ENCODE data around the gene BNC2.

GRCh38 chr9:16524823-16525222 lies 345.6 kb downstream of the BNC2 start:
- no peak for TF ChIP-seq CTCF (IDR thresholded peaks at IDR 0.05)
- no peak for TF ChIP-seq TCF7L2 (IDR thresholded peaks at IDR 0.05; ENCODE audit: low read depth, low read length)
- no peak for TF ChIP-seq REST (IDR thresholded peaks at IDR 0.05; ENCODE audit: insufficient read depth in 1 of 2, low read depth in 2 of 2, low read length in 1 of 2)
- no peak for TF ChIP-seq POLR2AphosphoS5 (IDR thresholded peaks at IDR 0.05; ENCODE audit: low read depth, low read length)

Measured in Panc1 (cell line).